Measurements from ENCODE around the gene QARS1. TPM values are rescaled to one million over a fixed set of nuclear protein-coding genes. Genes with fewer than 3 reads are reported as not detected.

QARS1 gene
- total and polyA plus RNA-seq, 2 of the 13 experiments (the other 11 are each of a cell fraction or from before 2014, with no cell fraction given) = 307 to 327 TPM

DNA sequence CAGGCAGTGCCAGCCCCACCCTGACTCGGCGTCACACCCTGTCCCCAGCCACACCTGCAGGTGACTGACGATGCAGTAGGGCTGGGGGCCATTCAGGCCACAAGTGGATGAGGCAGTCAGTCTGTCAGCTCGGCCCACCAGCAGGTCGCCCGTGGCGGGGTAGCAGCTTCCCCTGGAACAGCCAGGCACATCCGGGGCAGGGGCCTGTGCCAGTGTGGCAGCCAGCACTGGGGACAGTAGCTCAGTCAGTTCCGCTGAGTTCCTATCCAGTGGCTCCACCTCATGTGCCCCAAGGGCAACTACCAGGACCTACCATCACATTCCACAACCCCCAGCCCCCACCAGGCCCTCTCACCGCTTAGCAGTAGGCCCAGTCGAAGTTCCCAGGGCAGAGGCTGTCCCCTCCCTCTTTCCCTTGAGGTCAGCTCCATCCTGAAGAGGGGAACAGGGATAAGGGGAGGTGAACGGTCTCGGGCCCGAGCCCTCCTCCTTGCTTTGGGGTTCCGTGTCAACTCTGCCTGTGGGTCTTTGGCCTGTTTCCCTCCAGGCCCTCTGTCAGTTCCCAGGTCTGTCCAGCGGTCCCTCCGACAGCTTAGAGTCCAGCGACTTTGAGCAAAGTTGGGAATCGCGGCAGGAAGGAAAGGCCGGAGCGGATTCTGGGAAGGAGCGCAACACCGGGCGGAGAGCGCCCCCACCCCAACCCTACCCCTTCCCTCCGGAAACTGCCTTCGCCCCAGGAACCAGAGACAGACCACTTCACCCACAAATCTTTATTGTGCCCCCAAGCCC lies 28.1 kb upstream of the QARS1 start, which contains the start of gene LAMB2 (continued):
- TF ChIP-seq, protein P1, sequence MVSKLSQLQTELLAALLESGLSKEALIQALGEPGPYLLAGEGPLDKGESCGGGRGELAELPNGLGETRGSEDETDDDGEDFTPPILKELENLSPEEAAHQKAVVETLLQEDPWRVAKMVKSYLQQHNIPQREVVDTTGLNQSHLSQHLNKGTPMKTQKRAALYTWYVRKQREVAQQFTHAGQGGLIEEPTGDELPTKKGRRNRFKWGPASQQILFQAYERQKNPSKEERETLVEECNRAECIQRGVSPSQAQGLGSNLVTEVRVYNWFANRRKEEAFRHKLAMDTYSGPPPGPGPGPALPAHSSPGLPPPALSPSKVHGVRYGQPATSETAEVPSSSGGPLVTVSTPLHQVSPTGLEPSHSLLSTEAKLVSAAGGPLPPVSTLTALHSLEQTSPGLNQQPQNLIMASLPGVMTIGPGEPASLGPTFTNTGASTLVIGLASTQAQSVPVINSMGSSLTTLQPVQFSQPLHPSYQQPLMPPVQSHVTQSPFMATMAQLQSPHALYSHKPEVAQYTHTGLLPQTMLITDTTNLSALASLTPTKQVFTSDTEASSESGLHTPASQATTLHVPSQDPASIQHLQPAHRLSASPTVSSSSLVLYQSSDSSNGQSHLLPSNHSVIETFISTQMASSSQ (IDR thresholded peaks at IDR 0.05; ENCODE audit: low read depth) = no peak
- TF ChIP-seq, protein P1 (CRISPR knock-in tag; IDR thresholded peaks at IDR 0.05; ENCODE audit: borderline replicate concordance) = 0 out of 2 replicates have a peak, but pooled peaks have one; percentile 52
- TF ChIP-seq ZNF121 (CRISPR knock-in tag; IDR thresholded peaks at IDR 0.05) (0 out of 2 replicates have a peak, but pooled peaks have one; percentile 21), HOXA9 (CRISPR knock-in tag; IDR thresholded peaks at IDR 0.05; ENCODE audit: borderline replicate concordance) (no peak), RAD21 (CRISPR knock-in tag; IDR thresholded peaks at IDR 0.05) (peak; percentile 49; the same call in 1 of the 2 replicates), ZNF777 (CRISPR knock-in tag; IDR thresholded peaks at IDR 0.05) (peak; percentile 80), STAT5B (CRISPR knock-in tag; IDR thresholded peaks at IDR 0.05) (no peak), ZFAT (CRISPR knock-in tag; conservative IDR thresholded peaks at IDR 0.05) (no peak), ZNF790 (CRISPR knock-in tag; IDR thresholded peaks at IDR 0.05; ENCODE audit: borderline replicate concordance) (no peak), IRF1 (CRISPR knock-in tag; IDR thresholded peaks at IDR 0.05; ENCODE audit: low read depth) (no peak), MEF2D (CRISPR knock-in tag; IDR thresholded peaks at IDR 0.05) (no peak), POLR2A (IDR thresholded peaks at IDR 0.05; ENCODE audit: insufficient read depth in 1 of 2, low read depth in 2 of 2, low read length in 2 of 2) (peak; percentile 52 to 82; a peak in 2 of 4 replicates), RBAK (CRISPR knock-in tag; IDR thresholded peaks at IDR 0.05) (0 out of 2 replicates have a peak, but pooled peaks have one; percentile 8), U2AF2 (IDR thresholded peaks at IDR 0.05; ENCODE audit: low read depth, low read length) (no peak), MBD4 (IDR thresholded peaks at IDR 0.05; ENCODE audit: borderline replicate concordance, low read length) (no peak), ETV5 (CRISPR knock-in tag; IDR thresholded peaks at IDR 0.05; ENCODE audit: borderline replicate concordance) (peak; percentile 39; the same call in 1 of the 2 replicates), ZNF615 (CRISPR knock-in tag; IDR thresholded peaks at IDR 0.05; ENCODE audit: borderline replicate concordance) (0 out of 2 replicates have a peak, but pooled peaks have one; percentile 29), PCBP2 (optimal IDR thresholded peaks at IDR 0.05; ENCODE audit: low read depth, low read length, poor library complexity, severe bottlenecking) (no peak), GMEB1 (CRISPR knock-in tag; IDR thresholded peaks at IDR 0.05; ENCODE audit: borderline replicate concordance) (0 out of 2 replicates have a peak, but pooled peaks have one; percentile 34), NCOA2 (CRISPR knock-in tag; IDR thresholded peaks at IDR 0.05) (peak; percentile 40; the same call in 1 of the 2 replicates), ZNF776 (CRISPR knock-in tag; IDR thresholded peaks at IDR 0.05) (0 out of 2 replicates have a peak, but pooled peaks have one; percentile 54), SIX1 (CRISPR knock-in tag; IDR thresholded peaks at IDR 0.05; ENCODE audit: borderline replicate concordance) (no peak)
- TF ChIP-seq, protein P2, sequence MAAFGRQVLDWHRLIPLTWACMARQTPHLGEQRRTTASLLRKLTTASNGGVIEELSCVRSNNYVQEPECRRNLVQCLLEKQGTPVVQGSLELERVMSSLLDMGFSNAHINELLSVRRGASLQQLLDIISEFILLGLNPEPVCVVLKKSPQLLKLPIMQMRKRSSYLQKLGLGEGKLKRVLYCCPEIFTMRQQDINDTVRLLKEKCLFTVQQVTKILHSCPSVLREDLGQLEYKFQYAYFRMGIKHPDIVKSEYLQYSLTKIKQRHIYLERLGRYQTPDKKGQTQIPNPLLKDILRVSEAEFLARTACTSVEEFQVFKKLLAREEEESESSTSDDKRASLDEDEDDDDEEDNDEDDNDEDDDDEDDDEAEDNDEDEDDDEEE (CRISPR knock-in tag; IDR thresholded peaks at IDR 0.05) = no peak
